HG03159 (cell line): ENCODE results near the gene SCN4A.
"Not testable (repeated sequence)": the region's sequence is repeated elsewhere in the genome, so short reads cannot be mapped to it uniquely, and the experiment has no call there.

Experiments used
- ATAC-seq: cut with Tn5 transposase; IDR thresholded peaks from one replicate; pipeline ENCODE4 v1.9.1; 2021; ENCODE audit warnings: mild to moderate bottlenecking, moderate library complexity; ENCODE audit not compliant: unreplicated experiment

The SCN4A gene

GRCh38 chr17:63972796-63973195 lies at the start of gene SCN4A:
TSS of gene SCN4A (minus strand) at chr17:63972918. CDS start at chr17:63972841, 77 bp downstream.
- no peak for ATAC-seq

- peak; percentile 65 for ATAC-seq
Observed at GRCh38 chr17:64020056-64020766, 47.5 kb upstream of the SCN4A start, which contains the start of gene ICAM2. TSS of gene ICAM2 (minus strand) at chr17:64020633. CDS start at chr17:64006691, 13,942 bp downstream.

GRCh38 chr17:64019551-64019961 lies 46.8 kb upstream of the SCN4A start:
- not testable (repeated sequence) for ATAC-seq

GRCh38 chr17:64017381-64017980 lies 44.8 kb upstream of the SCN4A start:
- no peak for ATAC-seq

GRCh38 chr17:64016974-64017373 lies 44.3 kb upstream of the SCN4A start:
- ATAC-seq = no peak

GRCh38 chr17:64016231-64016784 lies 43.6 kb upstream of the SCN4A start:
- ATAC-seq = no peak

GRCh38 chr17:64015447-64015846 lies 42.7 kb upstream of the SCN4A start:
- no peak for ATAC-seq

- no peak for ATAC-seq
Observed at GRCh38 chr17:64009571-64010402, 37.1 kb upstream of the SCN4A start.

- ATAC-seq = no peak
Observed at GRCh38 chr17:64008830-64009229, 36.1 kb upstream of the SCN4A start.

GRCh38 chr17:64008346-64008745 lies 35.6 kb upstream of the SCN4A start:
- no peak for ATAC-seq

GRCh38 chr17:64007838-64008282 lies 35.1 kb upstream of the SCN4A start:
- ATAC-seq = no peak

GRCh38 chr17:64007089-64007837 lies 34.5 kb upstream of the SCN4A start:
- ATAC-seq = not testable (repeated sequence)

GRCh38 chr17:64006361-64007088 lies 33.8 kb upstream of the SCN4A start:
- no peak for ATAC-seq

- ATAC-seq = no peak
Observed at GRCh38 chr17:64005734-64006167, 33.0 kb upstream of the SCN4A start.

- ATAC-seq = no peak
Observed at GRCh38 chr17:64004903-64005733, 32.4 kb upstream of the SCN4A start.

GRCh38 chr17:64004218-64004770 lies 31.6 kb upstream of the SCN4A start:
- ATAC-seq = no peak

- ATAC-seq = no peak
Observed at GRCh38 chr17:64003526-64004121, 30.9 kb upstream of the SCN4A start.
